NCI-H2196 (cell line): ENCODE data around the gene RNF213.
A peak's percentile ranks its signal among the peaks of the same experiment; 100 is the strongest.

Experiments used
- DNase-seq: peaks from one replicate; lab custom pipeline; 2025; ENCODE audit not compliant: unreplicated experiment; lab: John Stamatoyannopoulos, UW

RNF213 gene

GRCh38 chr17:80267391-80267790 lies 6.7 kb downstream of the RNF213 start:
- no peak for DNase-seq

- DNase-seq: no peak
These were observed 7.8 kb downstream of the RNF213 start for GRCh38 chr17:80268427-80268826.

- DNase-seq: no peak
These were observed 8.8 kb downstream of the RNF213 start for GRCh38 chr17:80269405-80269807.

GRCh38 chr17:80270104-80270503 lies 9.5 kb downstream of the RNF213 start:
- DNase-seq: no peak

- DNase-seq: peak; percentile 80
These were observed 10.2 kb downstream of the RNF213 start for GRCh38 chr17:80270836-80271235.

GRCh38 chr17:80272366-80272765 lies 11.7 kb downstream of the RNF213 start:
- no peak for DNase-seq

GRCh38 chr17:80274331-80274730 lies 13.7 kb downstream of the RNF213 start:
- DNase-seq: no peak

GRCh38 chr17:80274871-80275449 lies 14.3 kb downstream of the RNF213 start:
- DNase-seq: no peak

- peak; percentile 31 for DNase-seq
These were observed 15.2 kb downstream of the RNF213 start for GRCh38 chr17:80275857-80276256.

- peak; percentile 90 for DNase-seq
These were observed 17.4 kb downstream of the RNF213 start for GRCh38 chr17:80277751-80278671.

- peak; percentile 60 for DNase-seq
These were observed 19.2 kb downstream of the RNF213 start for GRCh38 chr17:80279895-80280294.

GRCh38 chr17:80281516-80281915 lies 20.9 kb downstream of the RNF213 start:
- no peak for DNase-seq

GRCh38 chr17:80283116-80283852 lies 22.6 kb downstream of the RNF213 start:
- DNase-seq: peak; percentile 56

- no peak for DNase-seq
These were observed 24.0 kb downstream of the RNF213 start for GRCh38 chr17:80284631-80285030.

GRCh38 chr17:80285237-80285920 lies 24.7 kb downstream of the RNF213 start:
- DNase-seq: no peak

- DNase-seq: no peak
These were observed 25.9 kb downstream of the RNF213 start for GRCh38 chr17:80286638-80286960.

- DNase-seq: no peak
These were observed 26.4 kb downstream of the RNF213 start for GRCh38 chr17:80287038-80287437.

- DNase-seq: no peak
These were observed 27.3 kb downstream of the RNF213 start for GRCh38 chr17:80287806-80288567.

- DNase-seq: no peak
These were observed 29.0 kb downstream of the RNF213 start for GRCh38 chr17:80289616-80290015.

GRCh38 chr17:80290156-80290555 lies 29.5 kb downstream of the RNF213 start:
- DNase-seq: no peak

- DNase-seq: no peak
These were observed 30.6 kb downstream of the RNF213 start for GRCh38 chr17:80291260-80291659.
